GM21786 (cell line): Measurements from ENCODE around the gene RILP.
"Not testable (repeated sequence)": the region's sequence is repeated elsewhere in the genome, so short reads cannot be mapped to it uniquely, and the experiment has no call there.

Experiments
- ATAC-seq: cut with Tn5 transposase; IDR thresholded peaks from one replicate; pipeline ENCODE4 v1.9.1; 2021; ENCODE audit not compliant: unreplicated experiment

RILP gene

GRCh38 chr17:1649844-1650501, at the start of gene RILP:
Gene RILP, minus strand, starts transcription at chr17:1649866. Its CDS starts 62 bp downstream, at chr17:1649804.
- no peak for ATAC-seq

GRCh38 chr17:1697681-1698080, 48.0 kb upstream of the RILP start:
- ATAC-seq: no peak

- ATAC-seq: no peak
These were observed 45.7 kb upstream of the RILP start for GRCh38 chr17:1695365-1695764.

GRCh38 chr17:1693339-1693738, 43.7 kb upstream of the RILP start:
- ATAC-seq: no peak

GRCh38 chr17:1690544-1691221, 41.0 kb upstream of the RILP start:
- ATAC-seq: no peak

GRCh38 chr17:1688405-1688804, 38.7 kb upstream of the RILP start:
- ATAC-seq: not testable (repeated sequence)

GRCh38 chr17:1686086-1686485, 36.4 kb upstream of the RILP start:
- ATAC-seq: no peak

GRCh38 chr17:1684378-1685189, 34.9 kb upstream of the RILP start, which contains the start of gene PRPF8:
Gene PRPF8, minus strand, starts transcription at chr17:1684867. Its CDS starts 296 bp downstream, at chr17:1684571.
- peak; percentile 98 for ATAC-seq

- no peak for ATAC-seq
These were observed 33.8 kb upstream of the RILP start for GRCh38 chr17:1683459-1683858.

- no peak for ATAC-seq
These were observed 26.7 kb upstream of the RILP start for GRCh38 chr17:1676401-1676800.

GRCh38 chr17:1673041-1673785, 23.5 kb upstream of the RILP start:
- ATAC-seq: no peak

- ATAC-seq: not testable (repeated sequence)
These were observed 14.3 kb upstream of the RILP start for GRCh38 chr17:1663934-1664333.

GRCh38 chr17:1661045-1661444, 11.4 kb upstream of the RILP start:
- ATAC-seq: no peak

- no peak for ATAC-seq
These were observed 8.4 kb upstream of the RILP start for GRCh38 chr17:1658100-1658499.

- ATAC-seq: no peak
These were observed 4.1 kb upstream of the RILP start for GRCh38 chr17:1653735-1654134.

GRCh38 chr17:1652794-1653193, 3.1 kb upstream of the RILP start:
- not testable (repeated sequence) for ATAC-seq

GRCh38 chr17:1651559-1651844, 1.8 kb upstream of the RILP start:
- ATAC-seq: no peak

- ATAC-seq: no peak
These were observed 1.3 kb upstream of the RILP start for GRCh38 chr17:1650731-1651558.

GRCh38 chr17:1648963-1649843, 463 bp downstream of the RILP start:
- ATAC-seq: peak; percentile 53
